Measurements from ENCODE around the gene CARM1.

DNA sequence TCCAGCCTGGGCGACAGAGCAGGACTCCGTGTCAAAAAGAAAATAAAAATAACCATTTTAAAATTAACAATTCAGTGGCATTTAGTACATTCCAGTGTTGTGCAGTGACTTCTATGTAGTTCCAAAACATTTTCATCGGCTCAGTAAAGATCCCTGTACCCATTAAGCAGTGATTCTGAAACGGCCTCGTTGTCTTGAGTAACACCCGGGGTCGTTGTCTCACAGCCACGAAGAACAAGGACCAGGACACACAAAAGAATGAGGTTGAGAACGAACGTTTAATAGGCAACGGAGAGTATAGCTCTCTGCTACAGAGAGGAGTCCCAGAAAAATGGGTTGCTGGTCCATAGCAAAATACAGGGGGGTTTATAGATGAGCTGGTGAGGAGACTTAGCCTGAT is 33.0 kb upstream of the CARM1 start:
- TF ChIP-seq, protein P1, sequence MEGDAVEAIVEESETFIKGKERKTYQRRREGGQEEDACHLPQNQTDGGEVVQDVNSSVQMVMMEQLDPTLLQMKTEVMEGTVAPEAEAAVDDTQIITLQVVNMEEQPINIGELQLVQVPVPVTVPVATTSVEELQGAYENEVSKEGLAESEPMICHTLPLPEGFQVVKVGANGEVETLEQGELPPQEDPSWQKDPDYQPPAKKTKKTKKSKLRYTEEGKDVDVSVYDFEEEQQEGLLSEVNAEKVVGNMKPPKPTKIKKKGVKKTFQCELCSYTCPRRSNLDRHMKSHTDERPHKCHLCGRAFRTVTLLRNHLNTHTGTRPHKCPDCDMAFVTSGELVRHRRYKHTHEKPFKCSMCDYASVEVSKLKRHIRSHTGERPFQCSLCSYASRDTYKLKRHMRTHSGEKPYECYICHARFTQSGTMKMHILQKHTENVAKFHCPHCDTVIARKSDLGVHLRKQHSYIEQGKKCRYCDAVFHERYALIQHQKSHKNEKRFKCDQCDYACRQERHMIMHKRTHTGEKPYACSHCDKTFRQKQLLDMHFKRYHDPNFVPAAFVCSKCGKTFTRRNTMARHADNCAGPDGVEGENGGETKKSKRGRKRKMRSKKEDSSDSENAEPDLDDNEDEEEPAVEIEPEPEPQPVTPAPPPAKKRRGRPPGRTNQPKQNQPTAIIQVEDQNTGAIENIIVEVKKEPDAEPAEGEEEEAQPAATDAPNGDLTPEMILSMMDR (IDR thresholded peaks at IDR 0.05), result no peak
- no peak for TF ChIP-seq POLR2A (IDR thresholded peaks at IDR 0.05)
